Fibroblast of the aortic adventitia (primary cell): ENCODE data around the gene RHOT1. TPM values are rescaled to one million over a fixed set of nuclear protein-coding genes. Genes with fewer than 3 reads are reported as not detected.

ENCODE experiments used
- DNase-seq: peaks from one replicate; pipeline ENCODE4 v3.0.0-alpha.2; 2010; ENCODE audit warnings: low read depth
- H3K4me3 ChIP-seq: 2 replicates; pipeline ENCODE4 v1.5.1; 2011; ENCODE audit warnings: low read depth, mild to moderate bottlenecking, control low read depth, low read length, moderate library complexity
- CTCF ChIP-seq: IDR thresholded peaks from 2 replicates; pipeline ENCODE4 v1.5.1; 2011; ENCODE audit warnings: mild to moderate bottlenecking, low read length, control low read depth, inconsistent platforms; ENCODE audit not compliant: insufficient read depth
- total RNA-seq: library from RNA; depleted of rRNA; stranded (reverse); fragments of >200 nt; gene quantifications from 2 replicates; pipeline ENCODE4 v1.2.3, GENCODE V29; 2012; ENCODE audit warnings: low replicate concordance

RHOT1 gene
- total RNA-seq, 1 donor = 50.5 TPM

DNA sequence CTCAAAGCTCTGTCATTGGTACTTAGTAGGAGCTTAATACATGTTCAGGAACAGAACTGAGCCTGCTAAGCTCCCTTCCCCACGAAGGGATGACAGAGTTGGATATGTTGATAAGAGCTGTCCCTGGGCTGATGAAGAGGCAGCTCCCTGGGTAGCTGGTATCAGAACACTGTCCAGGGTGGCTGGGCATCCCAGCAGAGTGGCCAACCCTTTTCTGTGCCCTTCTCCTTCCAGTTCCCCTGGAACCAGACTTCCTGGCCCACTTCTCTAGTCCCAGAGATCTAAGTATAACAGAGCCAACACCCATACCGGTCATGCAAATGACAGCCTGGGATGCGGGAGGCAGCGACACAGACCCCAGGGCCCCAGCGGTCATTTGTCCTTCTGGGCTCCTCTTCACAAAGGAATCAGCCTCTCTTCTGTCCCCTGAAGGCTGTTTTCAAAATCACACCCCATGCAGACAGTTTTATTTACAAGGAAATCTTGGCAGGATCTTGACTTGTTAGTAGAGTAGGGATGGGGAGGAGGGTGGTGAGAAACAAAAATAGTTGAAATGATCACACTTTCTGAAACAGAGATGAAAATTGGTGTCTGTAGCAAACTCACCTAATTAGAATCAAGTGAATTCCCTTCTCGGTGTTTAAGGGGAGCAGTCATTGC, 122.0 kb downstream of the RHOT1 start:
- no peak for DNase-seq
- peak; percentile 23 for TF ChIP-seq CTCF
- H3K4me3 ChIP-seq = no peak overlapping the region

DNA sequence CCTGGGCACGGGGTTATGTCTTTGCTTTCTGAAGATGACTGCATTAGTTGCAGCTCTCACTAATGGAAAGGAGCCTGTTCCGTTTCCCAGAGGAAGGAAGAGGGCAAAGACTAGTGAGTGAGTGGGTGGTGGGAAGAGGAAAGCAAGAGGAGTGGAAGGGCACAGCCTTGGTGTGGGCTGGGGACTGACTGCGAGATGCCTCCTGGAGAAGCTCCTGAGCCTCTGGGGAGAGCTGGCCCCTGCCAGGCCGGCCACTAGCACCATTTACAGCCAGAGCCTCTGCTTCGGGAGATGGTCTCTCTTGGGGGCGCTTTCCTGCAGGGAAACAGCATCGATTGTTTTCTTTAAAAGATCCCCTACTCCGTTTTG, 122.5 kb downstream of the RHOT1 start:
- no peak overlapping the region for H3K4me3 ChIP-seq
- TF ChIP-seq CTCF = no peak
- no peak for DNase-seq

GRCh38 chr17:32265192-32265923, 123.1 kb downstream of the RHOT1 start, which contains the start of gene RHBDL3:
RHBDL3 (plus strand) TSS chr17:32265832; CDS start chr17:32266190, 358 bp downstream.
- no peak for TF ChIP-seq CTCF

DNA sequence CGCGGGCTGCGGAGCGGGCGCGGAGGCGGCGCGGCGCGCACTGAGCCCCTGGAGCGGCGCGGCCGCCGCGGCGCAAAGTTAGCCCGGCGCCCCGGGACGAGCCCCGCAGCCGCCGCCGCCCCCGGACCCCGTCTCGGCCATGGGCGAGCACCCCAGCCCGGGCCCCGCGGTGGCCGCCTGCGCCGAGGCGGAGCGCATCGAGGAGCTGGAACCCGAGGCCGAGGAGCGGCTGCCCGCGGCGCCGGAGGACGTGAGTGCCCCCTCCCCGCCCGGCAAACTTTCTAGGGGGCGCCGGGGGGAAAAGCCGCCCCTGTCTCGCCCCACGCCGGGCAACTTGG, 123.7 kb downstream of the RHOT1 start:
- H3K4me3 ChIP-seq = peak overlapping the region; percentile 50
- DNase-seq = no peak
- TF ChIP-seq CTCF = no peak

More at GRCh38 chr17:32265192-32265923, 123.1 kb downstream of the RHOT1 start, which contains the start of gene RHBDL3:
- H3K4me3 ChIP-seq = peak within 1 kb of the TSS; percentile 50
- DNase-seq = no peak

GRCh38 chr17:32266389-32267301, 124.3 kb downstream of the RHOT1 start:
- TF ChIP-seq CTCF = no peak
- H3K4me3 ChIP-seq = peak overlapping the region; percentile 50
- DNase-seq = no peak

GRCh38 chr17:32267690-32268205, 125.4 kb downstream of the RHOT1 start:
- no peak for DNase-seq
- no peak overlapping the region for H3K4me3 ChIP-seq
- TF ChIP-seq CTCF = no peak
